Measurements from ENCODE around the gene EIF2S3B.

Gene EIF2S3B

GRCh38 chr12:10505620-10506019 lies at the start of gene EIF2S3B:
Gene EIF2S3B, plus strand, starts transcription at chr12:10505890. Its CDS starts 13 bp downstream, at chr12:10505903.
- Histone ChIP-seq H3K4me1 (ENCODE audit: insufficient read depth, low read length) (no peaks in the 10 kb centered on the region), H3K4me2 (ENCODE audit: insufficient read depth, low read length) (no peak within 1 kb of the TSS), H3K9ac (ENCODE audit: low read depth, low read length) (no peak within 1 kb of the TSS), H4K20me1 (ENCODE audit: insufficient read depth, low read length) (no peaks in the 10 kb centered on the region), H3K4me3 (ENCODE audit: low read depth in 1 of 2, low read length in 2 of 2) (no peak within 1 kb of the TSS), H3K27me3 (ENCODE audit: insufficient read depth, low read length, poor library complexity) (no peaks in the 10 kb centered on the region), H3K9me3 (ENCODE audit: insufficient read depth, low read length, severe bottlenecking) (no peaks in the 10 kb centered on the region), H3K27ac (ENCODE audit: low read length) (no peak within 1 kb of the TSS), H3K79me2 (ENCODE audit: insufficient read depth, low read length) (no peaks in the 10 kb centered on the region), H2AFZ (ENCODE audit: low read depth, low read length) (no peak within 1 kb of the TSS), H3K36me3 (ENCODE audit: insufficient read depth, low read length) (no peaks in the 10 kb centered on the region)
- DNase-seq (no peak), ATAC-seq (ENCODE audit: insufficient read depth, low read depth) (no peak)
- TF ChIP-seq CTCF (IDR thresholded peaks at IDR 0.05; ENCODE audit: borderline replicate concordance, extremely low read depth, low read length, poor library complexity, severe bottlenecking): no peak
- TF ChIP-seq EZH2 (IDR thresholded peaks at IDR 0.05; ENCODE audit: borderline replicate concordance, low read depth, low read length, severe bottlenecking): no peak

- Histone ChIP-seq H3K27me3 (ENCODE audit: insufficient read depth, low read length, poor library complexity) (no peaks in the 10 kb centered on the region), H3K4me2 (ENCODE audit: insufficient read depth, low read length) (no peak overlapping the region), H3K79me2 (ENCODE audit: insufficient read depth, low read length) (no peaks in the 10 kb centered on the region), H3K9me3 (ENCODE audit: insufficient read depth, low read length, severe bottlenecking) (peaks cover 10% of the 10 kb centered on the region), H3K4me3 (ENCODE audit: low read depth in 1 of 2, low read length in 2 of 2) (no peak overlapping the region), H3K36me3 (ENCODE audit: insufficient read depth, low read length) (no peaks in the 10 kb centered on the region), H2AFZ (ENCODE audit: low read depth, low read length) (no peak overlapping the region), H3K9ac (ENCODE audit: low read depth, low read length) (no peak overlapping the region), H3K4me1 (ENCODE audit: insufficient read depth, low read length) (no peaks in the 10 kb centered on the region), H3K27ac (ENCODE audit: low read length) (no peak overlapping the region), H4K20me1 (ENCODE audit: insufficient read depth, low read length) (no peaks in the 10 kb centered on the region)
- no peak for DNase-seq
- TF ChIP-seq CTCF (IDR thresholded peaks at IDR 0.05; ENCODE audit: borderline replicate concordance, extremely low read depth, low read length, poor library complexity, severe bottlenecking) (no peak), EZH2 (IDR thresholded peaks at IDR 0.05; ENCODE audit: borderline replicate concordance, low read depth, low read length, severe bottlenecking) (no peak)
- no peak for ATAC-seq (ENCODE audit: insufficient read depth, low read depth)
Observed at GRCh38 chr12:10456856-10457255, 48.8 kb upstream of the EIF2S3B start.

- DNase-seq (no peak), ATAC-seq (ENCODE audit: insufficient read depth, low read depth) (peak; percentile 29; the same call in 1 of the 3 replicates)
- no peak overlapping the region for H3K9ac ChIP-seq (ENCODE audit: low read depth, low read length)
- no peaks in the 10 kb centered on the region for H3K36me3 ChIP-seq (ENCODE audit: insufficient read depth, low read length)
- H3K27ac ChIP-seq (ENCODE audit: low read length): no peak overlapping the region
- peaks cover 10% of the 10 kb centered on the region for H3K9me3 ChIP-seq (ENCODE audit: insufficient read depth, low read length, severe bottlenecking)
- no peak for TF ChIP-seq CTCF (IDR thresholded peaks at IDR 0.05; ENCODE audit: borderline replicate concordance, extremely low read depth, low read length, poor library complexity, severe bottlenecking)
- TF ChIP-seq EZH2 (IDR thresholded peaks at IDR 0.05; ENCODE audit: borderline replicate concordance, low read depth, low read length, severe bottlenecking): no peak
- no peaks in the 10 kb centered on the region for H3K4me1 ChIP-seq (ENCODE audit: insufficient read depth, low read length)
- H3K4me2 ChIP-seq (ENCODE audit: insufficient read depth, low read length): no peak overlapping the region
- no peaks in the 10 kb centered on the region for H3K79me2 ChIP-seq (ENCODE audit: insufficient read depth, low read length)
- H2AFZ ChIP-seq (ENCODE audit: low read depth, low read length): no peak overlapping the region
- no peaks in the 10 kb centered on the region for H3K27me3 ChIP-seq (ENCODE audit: insufficient read depth, low read length, poor library complexity)
- no peak overlapping the region for H3K4me3 ChIP-seq (ENCODE audit: low read depth in 1 of 2, low read length in 2 of 2)
- no peaks in the 10 kb centered on the region for H4K20me1 ChIP-seq (ENCODE audit: insufficient read depth, low read length)
Observed at GRCh38 chr12:10457760-10458159, 47.9 kb upstream of the EIF2S3B start.

GRCh38 chr12:10466311-10466710 lies 39.4 kb upstream of the EIF2S3B start:
- H3K4me3 ChIP-seq (ENCODE audit: low read depth in 1 of 2, low read length in 2 of 2): no peak overlapping the region
- H2AFZ ChIP-seq (ENCODE audit: low read depth, low read length): no peak overlapping the region
- no peaks in the 10 kb centered on the region for H3K4me1 ChIP-seq (ENCODE audit: insufficient read depth, low read length)
- TF ChIP-seq CTCF (IDR thresholded peaks at IDR 0.05; ENCODE audit: borderline replicate concordance, extremely low read depth, low read length, poor library complexity, severe bottlenecking) (no peak), EZH2 (IDR thresholded peaks at IDR 0.05; ENCODE audit: borderline replicate concordance, low read depth, low read length, severe bottlenecking) (no peak)
- H3K9me3 ChIP-seq (ENCODE audit: insufficient read depth, low read length, severe bottlenecking): no peaks in the 10 kb centered on the region
- H3K9ac ChIP-seq (ENCODE audit: low read depth, low read length): no peak overlapping the region
- DNase-seq (no peak), ATAC-seq (ENCODE audit: insufficient read depth, low read depth) (no peak)
- H3K36me3 ChIP-seq (ENCODE audit: insufficient read depth, low read length): no peaks in the 10 kb centered on the region
- no peak overlapping the region for H3K4me2 ChIP-seq (ENCODE audit: insufficient read depth, low read length)
- no peaks in the 10 kb centered on the region for H3K27me3 ChIP-seq (ENCODE audit: insufficient read depth, low read length, poor library complexity)
- no peak overlapping the region for H3K27ac ChIP-seq (ENCODE audit: low read length)
- no peaks in the 10 kb centered on the region for H4K20me1 ChIP-seq (ENCODE audit: insufficient read depth, low read length)
- H3K79me2 ChIP-seq (ENCODE audit: insufficient read depth, low read length): no peaks in the 10 kb centered on the region

Measured in DND-41 (cell line).